Hematopoietic multipotent progenitor cell treated with erythropoietin and hydrocortisone succinate and interleukin-3 and kit ligand, for 6 days (in vitro differentiated cells): ENCODE measurements around the gene MAP3K7CL.

Experiments used
- DNase-seq: peaks from one replicate; pipeline ENCODE4 v3.0.0-alpha.2; 2015

The MAP3K7CL gene

GRCh38 chr21:29205988-29206387 is 75.5 kb downstream of the MAP3K7CL start:
- no peak for DNase-seq

- no peak for DNase-seq
Measured at GRCh38 chr21:29206445-29206844, 76.0 kb downstream of the MAP3K7CL start.

DNA sequence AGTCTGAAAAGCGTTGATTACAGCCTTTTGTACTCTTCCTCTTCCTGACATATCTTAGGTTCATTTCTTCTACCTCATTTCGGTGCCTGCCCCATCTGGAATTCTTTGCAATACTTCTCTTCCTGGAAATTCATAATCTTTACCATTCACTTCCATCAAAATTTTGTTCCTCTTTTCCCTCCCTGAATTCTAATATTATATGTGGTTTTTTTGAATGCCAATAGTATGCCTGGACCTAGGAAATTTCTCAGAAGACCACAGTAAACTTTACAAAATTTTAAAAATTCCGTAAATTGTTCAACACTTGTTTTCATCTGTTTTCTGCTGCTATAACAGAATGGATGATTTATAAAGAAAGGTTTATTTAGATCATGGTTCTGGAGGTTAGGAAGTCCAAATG is 76.8 kb downstream of the MAP3K7CL start:
- DNase-seq, result no peak

DNA sequence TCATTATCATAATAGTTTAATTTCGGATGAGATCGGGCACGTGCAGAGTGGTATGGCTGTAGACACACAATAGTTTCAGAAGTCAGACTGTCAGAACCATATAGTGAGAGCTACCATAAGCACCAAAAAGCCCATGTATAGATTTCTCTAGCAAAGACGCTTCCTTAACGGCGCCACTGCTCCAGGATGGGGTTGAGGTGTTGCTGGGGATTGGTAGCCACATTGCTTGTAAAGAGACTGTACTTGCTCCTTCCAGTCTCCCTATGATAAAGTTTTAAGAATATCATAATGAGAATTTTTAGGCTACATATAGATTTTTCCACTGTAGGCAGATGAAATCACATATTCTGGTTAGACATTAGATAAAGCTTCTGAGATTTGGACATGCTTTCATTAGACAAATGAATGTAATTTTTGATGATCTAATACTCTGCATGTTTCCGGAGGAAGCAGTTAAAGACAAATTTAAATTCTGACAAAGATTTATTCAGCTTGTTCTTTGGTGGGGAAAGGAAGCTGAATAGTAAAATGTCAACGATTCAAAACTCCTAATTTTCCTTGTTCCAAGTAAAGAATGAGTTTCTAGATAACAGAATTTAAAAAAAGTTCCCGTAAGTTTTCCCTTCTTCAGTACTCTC is 77.7 kb downstream of the MAP3K7CL start:
- DNase-seq, result no peak

DNA sequence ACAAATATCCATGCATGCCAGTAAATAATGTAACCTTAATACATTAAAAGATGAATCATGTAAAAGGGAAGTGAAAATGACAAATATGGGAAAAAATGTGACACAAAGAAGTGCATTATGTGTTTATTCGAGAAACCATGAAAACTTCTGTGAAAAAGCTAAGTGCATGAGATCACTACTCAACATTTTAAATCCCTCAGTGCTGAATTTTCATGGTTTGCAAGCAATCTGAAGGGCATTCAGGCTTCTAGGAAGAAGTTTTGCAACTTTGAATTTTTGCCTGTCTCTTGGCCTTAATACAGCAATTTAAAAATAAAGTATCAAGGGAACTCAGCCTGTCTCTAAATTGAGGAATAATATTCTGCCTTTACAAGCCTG is 78.2 kb downstream of the MAP3K7CL start:
- no peak for DNase-seq

GRCh38 chr21:29209696-29210095 is 79.3 kb downstream of the MAP3K7CL start:
- DNase-seq, result no peak

DNA sequence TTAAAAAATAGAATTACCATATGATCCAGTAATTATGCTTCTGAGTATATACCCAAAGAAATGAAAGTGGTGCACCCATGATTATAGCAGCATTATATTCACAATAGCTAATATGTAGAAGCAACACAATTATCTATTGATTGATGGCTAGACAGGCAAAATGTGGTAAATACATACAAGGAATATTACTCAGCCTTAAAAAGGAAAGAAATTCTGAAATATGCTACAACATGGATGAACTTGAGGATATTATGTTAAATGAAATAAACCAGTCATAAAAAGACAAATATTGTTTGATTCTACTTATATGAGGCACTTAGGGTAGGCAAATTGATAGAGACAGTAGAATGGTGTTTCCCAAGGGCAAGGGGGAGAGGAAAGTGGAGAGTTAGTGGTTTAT is 80.8 kb downstream of the MAP3K7CL start:
- no peak for DNase-seq

DNA sequence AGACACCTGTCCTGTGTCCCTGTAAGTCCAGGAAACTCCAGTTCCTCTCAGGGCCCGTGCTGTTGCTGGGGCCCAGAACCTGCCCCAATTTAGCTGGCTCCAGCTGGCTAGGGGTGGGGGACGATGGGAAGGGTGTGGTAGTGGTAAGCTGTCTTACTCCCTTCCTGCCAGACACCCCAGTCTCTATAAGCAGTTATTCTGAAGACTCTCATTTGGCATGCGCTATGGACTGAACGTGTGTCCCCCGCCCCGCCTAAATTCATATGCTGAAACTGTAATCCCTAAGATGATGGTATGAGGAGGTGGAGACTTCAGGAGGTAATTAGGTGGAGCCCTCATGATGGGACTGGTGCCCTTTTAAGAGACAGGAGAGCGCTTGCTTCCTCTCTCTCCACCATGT is 82.0 kb downstream of the MAP3K7CL start:
- no peak for DNase-seq

- DNase-seq, result no peak
Measured at GRCh38 chr21:29213513-29214385, 83.3 kb downstream of the MAP3K7CL start.

GRCh38 chr21:29215709-29216108 is 85.3 kb downstream of the MAP3K7CL start:
- DNase-seq, result no peak

DNA sequence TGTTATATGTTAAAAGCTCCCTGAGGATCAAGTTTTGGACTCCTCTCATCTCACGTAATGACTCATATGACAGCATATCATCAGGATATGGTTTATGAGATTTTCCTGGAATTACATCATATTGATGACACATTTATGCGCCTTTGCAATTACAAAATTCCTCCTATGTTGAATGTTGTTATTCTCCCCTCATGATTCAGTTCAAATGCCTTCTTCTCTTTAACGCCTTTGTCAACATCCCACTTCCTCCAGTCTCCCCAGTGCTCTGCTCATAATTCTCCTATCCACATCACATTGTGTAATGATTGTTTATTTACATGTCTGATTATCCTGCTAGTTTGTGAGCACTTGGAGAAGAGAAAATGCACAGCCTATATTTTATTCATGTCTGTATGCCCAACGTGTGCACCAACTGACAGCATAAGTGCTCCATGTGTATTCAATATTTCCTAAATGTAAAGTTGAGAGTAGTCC is 87.4 kb downstream of the MAP3K7CL start:
- DNase-seq, result no peak

GRCh38 chr21:29218749-29219148 is 88.3 kb downstream of the MAP3K7CL start:
- no peak for DNase-seq

DNA sequence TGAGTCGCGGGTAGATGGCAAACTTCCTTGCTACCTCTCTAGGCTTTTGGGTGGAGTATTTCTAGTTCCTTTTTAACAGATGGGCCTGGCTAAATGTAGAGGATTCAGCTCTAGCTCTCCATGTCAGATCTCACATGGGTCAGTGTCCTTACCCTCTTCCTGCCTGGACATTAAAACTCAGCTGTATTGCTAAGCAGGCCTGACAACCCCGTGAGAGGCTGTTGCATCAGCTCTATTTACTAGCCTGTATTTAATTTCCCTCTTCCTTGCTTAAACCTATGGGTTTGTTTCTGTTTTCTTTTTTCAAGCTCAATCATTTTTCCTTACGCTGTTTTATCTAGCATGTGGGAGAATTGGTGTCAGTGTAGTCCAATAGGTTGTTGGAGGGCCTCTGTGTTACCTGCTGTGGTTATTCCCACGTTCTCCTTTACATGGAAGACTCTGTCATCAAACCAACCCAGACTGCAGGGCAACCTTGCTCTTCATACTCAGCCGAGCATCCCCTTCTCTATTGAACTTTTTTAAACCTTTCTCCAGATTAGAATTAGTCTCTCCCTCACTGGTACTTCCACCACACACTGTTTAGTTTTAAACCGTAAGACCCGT is 88.8 kb downstream of the MAP3K7CL start:
- DNase-seq, result no peak

DNA sequence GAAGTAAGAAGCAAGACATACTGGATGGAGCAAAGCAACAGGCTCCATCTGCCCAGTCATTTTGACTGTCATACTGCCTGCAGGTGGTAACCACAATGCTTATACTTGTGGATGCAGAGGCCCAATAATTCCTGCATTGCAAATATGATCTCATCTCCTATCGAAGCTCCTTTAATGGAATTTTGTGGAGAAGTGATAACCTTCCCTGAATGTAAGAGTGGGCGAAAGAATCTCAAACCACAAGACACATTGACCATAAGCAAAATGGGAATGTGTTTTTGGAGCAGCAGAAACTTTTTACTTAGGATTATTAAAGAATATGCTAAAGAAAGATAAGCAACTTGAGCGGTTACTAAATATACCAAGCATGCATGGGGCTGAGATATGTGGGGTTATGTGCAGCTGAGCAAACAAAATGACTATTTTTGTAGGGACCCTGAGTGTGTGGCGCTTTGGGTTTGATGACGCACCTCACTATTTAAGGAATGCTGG is 90.9 kb downstream of the MAP3K7CL start:
- no peak for DNase-seq

- DNase-seq, result no peak
Measured at GRCh38 chr21:29224006-29224405, 93.6 kb downstream of the MAP3K7CL start.
